ENCODE results near the gene SLC24A3.

The SLC24A3 gene

DNA sequence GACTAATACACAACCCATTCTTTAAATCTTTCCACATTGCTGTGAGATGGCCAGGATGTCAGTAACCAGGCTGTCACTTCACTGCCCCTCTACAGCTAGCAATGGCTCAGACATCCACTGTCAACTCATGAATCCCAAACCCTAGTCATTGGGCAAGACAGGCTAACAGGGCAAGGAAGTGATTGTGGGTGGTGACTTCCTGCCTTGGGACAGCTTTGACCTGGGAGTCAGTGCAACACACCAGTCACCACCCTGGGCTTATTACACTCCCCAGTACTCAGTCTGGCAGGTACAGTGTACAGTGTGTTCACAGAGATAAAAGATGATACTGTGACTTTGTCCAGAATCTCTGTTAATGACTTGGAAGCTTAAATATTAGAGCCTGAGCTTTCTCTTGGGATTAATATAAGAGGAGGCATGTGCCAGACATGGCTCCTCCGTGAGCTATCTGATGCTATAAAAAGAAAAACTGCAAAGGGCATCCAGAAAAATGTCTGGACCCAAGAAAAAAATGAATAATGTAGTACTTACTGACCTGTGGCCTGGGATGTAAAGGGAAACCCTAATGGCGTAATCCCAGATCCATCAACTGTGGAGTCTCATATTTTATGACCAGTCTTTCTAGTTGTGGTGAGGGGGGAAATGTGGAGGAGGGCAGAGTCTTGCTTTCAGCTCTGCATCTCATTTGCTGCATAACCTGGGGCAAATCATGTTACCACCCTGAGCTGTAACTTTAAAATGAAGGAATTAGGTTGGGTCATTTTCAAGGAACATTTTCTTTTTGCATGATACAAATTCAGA is 244.4 kb downstream of the SLC24A3 start:
- no peaks in the 10 kb centered on the region for H3K27me3 ChIP-seq (replicated peaks; ENCODE audit: control insufficient read depth, insufficient read depth, low read length, poor library complexity, severe bottlenecking)

DNA sequence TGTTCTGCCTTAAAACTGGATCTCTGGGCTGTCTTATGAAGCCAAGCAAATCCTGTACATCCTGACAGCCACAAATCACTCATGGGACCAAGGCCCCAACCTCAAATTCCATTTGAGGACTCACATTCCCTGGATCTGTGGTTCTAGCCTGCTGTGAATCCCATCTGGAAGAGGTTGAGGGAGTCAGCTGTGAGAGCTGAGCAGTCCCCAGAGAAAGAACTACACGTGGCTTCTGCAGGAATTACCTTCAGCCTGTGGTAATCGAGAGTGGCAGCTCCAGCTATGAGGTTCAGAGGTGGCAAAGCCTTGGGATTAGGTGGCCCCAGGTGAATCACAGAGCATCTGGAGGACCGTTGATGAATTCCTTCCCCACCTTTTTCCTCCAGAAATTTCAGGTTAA is 245.2 kb downstream of the SLC24A3 start:
- H3K4me3 ChIP-seq (ENCODE audit: insufficient read depth, low read depth, low read length, poor library complexity, severe bottlenecking) = no peak overlapping the region
- H3K36me3 ChIP-seq (ENCODE audit: control insufficient read depth, insufficient read depth, low read length) = no peaks in the 10 kb centered on the region
- no peaks in the 10 kb centered on the region for H3K4me1 ChIP-seq (ENCODE audit: control insufficient read depth, insufficient read depth, low read length, poor library complexity, severe bottlenecking)
- H3K9me3 ChIP-seq (ENCODE audit: control insufficient read depth, low read length) = no peaks in the 10 kb centered on the region
- H3K27ac ChIP-seq (ENCODE audit: insufficient read depth, low read length, poor library complexity, severe bottlenecking) = no peak overlapping the region
- H3K27me3 ChIP-seq (replicated peaks; ENCODE audit: control insufficient read depth, insufficient read depth, low read length, poor library complexity, severe bottlenecking) = no peaks in the 10 kb centered on the region
- DNase-seq = no peak

More for the DNA sequence above, 244.4 kb downstream of the SLC24A3 start:
- no peak for DNase-seq
- no peak overlapping the region for H3K27ac ChIP-seq (ENCODE audit: insufficient read depth, low read length, poor library complexity, severe bottlenecking)
- H3K36me3 ChIP-seq (ENCODE audit: control insufficient read depth, insufficient read depth, low read length) = no peaks in the 10 kb centered on the region
- no peaks in the 10 kb centered on the region for H3K4me1 ChIP-seq (ENCODE audit: control insufficient read depth, insufficient read depth, low read length, poor library complexity, severe bottlenecking)
- no peaks in the 10 kb centered on the region for H3K9me3 ChIP-seq (ENCODE audit: control insufficient read depth, low read length)
- H3K4me3 ChIP-seq (ENCODE audit: insufficient read depth, low read depth, low read length, poor library complexity, severe bottlenecking) = no peak overlapping the region

DNA sequence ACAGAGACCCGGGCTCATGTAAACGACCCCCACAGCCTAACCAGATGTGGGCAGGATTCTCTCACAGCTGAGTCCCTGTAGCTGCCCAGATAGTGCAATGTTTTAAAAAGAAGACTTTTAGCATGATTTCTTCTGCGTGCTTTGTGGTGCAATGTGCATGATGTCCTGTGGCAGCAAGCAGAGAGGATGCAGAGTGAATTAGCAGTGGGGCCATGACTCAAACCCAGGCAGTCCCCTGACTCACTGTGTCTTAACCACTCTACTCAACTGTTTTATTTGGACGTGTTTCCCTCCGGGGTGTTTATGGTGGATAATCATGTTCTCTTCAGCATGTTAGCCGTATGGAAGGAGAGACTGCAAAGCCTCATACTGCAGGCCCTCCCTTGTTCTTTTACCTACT is 247.9 kb downstream of the SLC24A3 start:
- Histone ChIP-seq H3K9me3 (ENCODE audit: control insufficient read depth, low read length) (no peaks in the 10 kb centered on the region), H3K27ac (ENCODE audit: insufficient read depth, low read length, poor library complexity, severe bottlenecking) (no peak overlapping the region), H3K27me3 (replicated peaks; ENCODE audit: control insufficient read depth, insufficient read depth, low read length, poor library complexity, severe bottlenecking) (no peaks in the 10 kb centered on the region), H3K36me3 (ENCODE audit: control insufficient read depth, insufficient read depth, low read length) (no peaks in the 10 kb centered on the region), H3K4me1 (ENCODE audit: control insufficient read depth, insufficient read depth, low read length, poor library complexity, severe bottlenecking) (no peaks in the 10 kb centered on the region), H3K4me3 (ENCODE audit: insufficient read depth, low read depth, low read length, poor library complexity, severe bottlenecking) (no peak overlapping the region)
- no peak for DNase-seq

DNA sequence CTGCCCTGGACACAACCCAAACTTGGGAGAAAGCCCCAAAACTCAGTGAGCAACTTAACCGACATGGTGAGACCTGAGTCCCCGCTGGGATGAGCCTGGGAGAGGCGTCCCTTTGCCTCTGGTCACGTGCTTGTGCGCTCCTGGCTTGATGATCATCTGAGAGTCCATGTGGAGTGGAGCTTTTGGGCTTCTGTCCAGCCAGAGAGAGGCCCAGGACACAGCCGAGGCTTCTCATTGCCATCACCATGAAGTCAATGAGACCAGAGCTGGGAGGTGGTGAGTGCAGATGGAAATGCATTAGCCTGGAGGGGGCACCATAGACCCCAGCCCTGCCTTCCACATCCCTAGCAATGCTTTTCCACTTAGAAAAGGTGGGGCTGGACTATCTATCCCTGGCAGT is 250.0 kb downstream of the SLC24A3 start:
- Histone ChIP-seq H3K27me3 (replicated peaks; ENCODE audit: control insufficient read depth, insufficient read depth, low read length, poor library complexity, severe bottlenecking) (no peaks in the 10 kb centered on the region), H3K4me1 (ENCODE audit: control insufficient read depth, insufficient read depth, low read length, poor library complexity, severe bottlenecking) (no peaks in the 10 kb centered on the region), H3K27ac (ENCODE audit: insufficient read depth, low read length, poor library complexity, severe bottlenecking) (no peak overlapping the region), H3K4me3 (ENCODE audit: insufficient read depth, low read depth, low read length, poor library complexity, severe bottlenecking) (no peak overlapping the region), H3K9me3 (ENCODE audit: control insufficient read depth, low read length) (no peaks in the 10 kb centered on the region), H3K36me3 (ENCODE audit: control insufficient read depth, insufficient read depth, low read length) (no peaks in the 10 kb centered on the region)
- no peak for DNase-seq

DNA sequence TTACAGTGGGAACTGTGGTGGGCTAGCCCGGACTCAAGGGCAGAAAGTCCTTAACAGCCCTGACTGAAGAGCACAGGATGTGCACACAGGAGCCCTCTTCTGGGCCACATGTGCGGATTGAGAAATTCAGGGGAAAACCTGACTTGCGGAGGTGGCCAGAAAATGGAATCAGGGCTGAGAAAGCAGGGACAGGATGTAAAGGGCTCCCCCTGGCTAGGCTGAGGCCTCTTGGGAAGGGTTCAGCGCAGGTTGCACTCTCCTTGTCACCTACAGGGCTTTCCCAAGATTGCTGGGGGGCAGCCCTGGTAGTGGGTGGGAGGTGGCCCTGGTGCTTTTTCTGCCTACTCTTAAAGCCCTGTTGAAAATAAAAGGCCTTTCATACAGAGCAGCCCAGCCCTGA is 251.2 kb downstream of the SLC24A3 start:
- Histone ChIP-seq H3K4me1 (ENCODE audit: control insufficient read depth, insufficient read depth, low read length, poor library complexity, severe bottlenecking) (no peaks in the 10 kb centered on the region), H3K27me3 (replicated peaks; ENCODE audit: control insufficient read depth, insufficient read depth, low read length, poor library complexity, severe bottlenecking) (no peaks in the 10 kb centered on the region), H3K27ac (ENCODE audit: insufficient read depth, low read length, poor library complexity, severe bottlenecking) (no peak overlapping the region), H3K36me3 (ENCODE audit: control insufficient read depth, insufficient read depth, low read length) (no peaks in the 10 kb centered on the region), H3K9me3 (ENCODE audit: control insufficient read depth, low read length) (no peaks in the 10 kb centered on the region), H3K4me3 (ENCODE audit: insufficient read depth, low read depth, low read length, poor library complexity, severe bottlenecking) (no peak overlapping the region)
- DNase-seq = no peak

DNA sequence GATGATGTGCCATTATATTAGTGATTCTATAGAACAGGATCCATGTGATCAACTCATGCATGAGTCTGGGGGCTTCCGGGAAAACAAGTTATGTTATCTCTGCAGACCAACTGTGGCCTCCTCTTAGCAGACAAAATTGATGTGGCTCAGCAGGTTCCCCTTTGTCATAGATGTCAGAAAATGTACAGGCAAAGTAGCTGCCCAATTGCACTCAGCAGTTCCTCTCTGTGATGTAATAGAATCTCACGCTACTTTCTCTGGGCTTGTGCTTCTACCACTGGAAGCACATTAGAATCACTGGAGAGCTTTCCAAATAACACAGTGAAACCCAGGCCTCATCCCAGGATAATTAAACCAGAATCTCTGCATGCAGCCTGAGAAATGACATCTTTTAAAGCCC is 253.1 kb downstream of the SLC24A3 start:
- no peaks in the 10 kb centered on the region for H3K9me3 ChIP-seq (ENCODE audit: control insufficient read depth, low read length)
- DNase-seq = no peak
- no peak overlapping the region for H3K4me3 ChIP-seq (ENCODE audit: insufficient read depth, low read depth, low read length, poor library complexity, severe bottlenecking)
- no peaks in the 10 kb centered on the region for H3K27me3 ChIP-seq (replicated peaks; ENCODE audit: control insufficient read depth, insufficient read depth, low read length, poor library complexity, severe bottlenecking)
- H3K36me3 ChIP-seq (ENCODE audit: control insufficient read depth, insufficient read depth, low read length) = no peaks in the 10 kb centered on the region
- H3K27ac ChIP-seq (ENCODE audit: insufficient read depth, low read length, poor library complexity, severe bottlenecking) = no peak overlapping the region
- H3K4me1 ChIP-seq (ENCODE audit: control insufficient read depth, insufficient read depth, low read length, poor library complexity, severe bottlenecking) = no peaks in the 10 kb centered on the region

DNA sequence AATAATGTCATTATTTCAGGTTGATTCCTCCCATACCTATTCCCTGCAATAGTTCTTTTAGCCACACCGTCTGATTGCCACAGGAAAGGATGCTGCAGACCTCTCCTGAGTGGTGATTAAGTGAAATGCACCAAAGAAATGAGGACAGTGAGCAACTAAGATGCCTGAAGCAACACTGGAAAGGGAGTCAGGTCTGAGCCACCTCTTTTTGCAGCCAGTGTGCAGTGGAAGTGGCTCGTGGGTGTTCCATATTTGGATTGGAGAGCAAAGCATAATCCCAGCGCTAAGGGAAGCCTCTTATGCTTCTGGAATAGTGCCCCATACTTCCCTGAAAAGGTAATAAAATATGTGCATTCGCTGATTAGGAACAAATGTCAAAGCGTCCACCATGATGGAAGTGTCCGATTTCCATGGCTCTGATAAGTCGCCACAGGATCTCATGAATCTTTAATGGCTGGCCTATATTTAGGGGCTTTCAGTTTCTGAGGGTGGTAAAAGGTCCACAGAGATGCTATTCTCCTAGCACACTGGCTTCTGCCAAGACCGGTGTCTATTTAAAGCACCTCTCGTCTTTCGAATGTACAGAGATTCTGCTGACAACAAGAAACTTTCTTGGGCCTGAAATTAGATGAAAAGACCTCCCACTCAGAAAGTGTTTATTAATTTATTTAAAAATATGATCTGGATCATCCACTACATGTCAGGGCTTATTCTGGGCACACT is 253.9 kb downstream of the SLC24A3 start:
- H3K27ac ChIP-seq (ENCODE audit: insufficient read depth, low read length, poor library complexity, severe bottlenecking) = no peak overlapping the region
- no peaks in the 10 kb centered on the region for H3K9me3 ChIP-seq (ENCODE audit: control insufficient read depth, low read length)
- H3K36me3 ChIP-seq (ENCODE audit: control insufficient read depth, insufficient read depth, low read length) = no peaks in the 10 kb centered on the region
- DNase-seq = no peak
- no peaks in the 10 kb centered on the region for H3K27me3 ChIP-seq (replicated peaks; ENCODE audit: control insufficient read depth, insufficient read depth, low read length, poor library complexity, severe bottlenecking)
- H3K4me1 ChIP-seq (ENCODE audit: control insufficient read depth, insufficient read depth, low read length, poor library complexity, severe bottlenecking) = no peaks in the 10 kb centered on the region
- H3K4me3 ChIP-seq (ENCODE audit: insufficient read depth, low read depth, low read length, poor library complexity, severe bottlenecking) = no peak overlapping the region

DNA sequence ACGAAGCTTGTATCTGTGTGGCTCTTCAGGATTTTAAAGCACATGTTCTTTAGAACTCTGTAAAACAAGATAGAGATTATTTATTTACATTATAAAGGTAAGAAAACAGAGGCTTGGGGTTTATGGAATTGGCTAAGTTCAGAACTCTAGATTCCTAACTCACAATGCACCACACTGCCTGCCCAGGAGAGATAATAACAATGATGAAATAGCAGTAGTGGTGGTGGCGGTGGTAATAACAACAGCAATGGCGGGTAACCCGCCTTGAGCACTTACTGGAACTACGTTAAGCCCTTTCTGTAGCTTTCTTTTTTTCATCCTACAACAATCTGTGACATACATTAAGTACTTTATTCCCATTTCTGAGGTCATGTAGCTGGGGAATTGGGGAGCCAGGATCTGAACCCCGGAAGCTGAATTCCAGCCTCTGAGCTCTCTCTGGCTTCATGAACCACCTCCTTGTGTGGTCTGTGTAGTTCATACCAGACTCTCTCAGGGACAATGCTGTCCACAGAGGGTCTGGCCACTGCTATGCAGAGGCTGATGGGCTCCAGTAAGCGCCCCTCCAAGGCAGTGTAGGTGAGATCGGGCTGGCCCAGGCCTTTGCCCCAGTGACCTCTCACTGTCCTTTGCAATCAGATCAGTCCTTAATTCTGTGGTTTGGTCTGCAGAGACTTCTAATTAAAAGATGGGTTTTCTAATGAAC is 260.9 kb downstream of the SLC24A3 start:
- Histone ChIP-seq H3K9me3 (ENCODE audit: control insufficient read depth, low read length) (no peaks in the 10 kb centered on the region), H3K27ac (ENCODE audit: insufficient read depth, low read length, poor library complexity, severe bottlenecking) (no peak overlapping the region), H3K4me1 (ENCODE audit: control insufficient read depth, insufficient read depth, low read length, poor library complexity, severe bottlenecking) (no peaks in the 10 kb centered on the region), H3K36me3 (ENCODE audit: control insufficient read depth, insufficient read depth, low read length) (no peaks in the 10 kb centered on the region), H3K4me3 (ENCODE audit: insufficient read depth, low read depth, low read length, poor library complexity, severe bottlenecking) (no peak overlapping the region), H3K27me3 (replicated peaks; ENCODE audit: control insufficient read depth, insufficient read depth, low read length, poor library complexity, severe bottlenecking) (no peaks in the 10 kb centered on the region)
- no peak for DNase-seq

DNA sequence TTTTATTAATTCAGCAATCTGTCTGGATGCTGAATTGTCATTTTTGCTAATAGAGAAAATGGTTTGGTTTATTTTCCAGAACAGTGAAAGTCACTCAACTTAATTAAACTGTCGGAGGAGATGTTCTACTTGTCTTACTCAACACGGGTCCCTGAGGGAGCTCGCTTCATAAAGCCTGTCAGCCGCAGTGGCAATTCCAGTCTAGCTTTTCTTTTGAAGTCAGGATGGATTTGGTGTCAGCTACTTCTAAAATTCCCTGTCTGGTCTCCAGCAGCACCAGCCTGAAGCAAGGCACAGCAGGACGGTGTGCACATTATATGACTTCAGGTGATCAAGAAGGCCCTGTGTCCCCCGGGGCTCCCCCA is 261.5 kb downstream of the SLC24A3 start:
- Histone ChIP-seq H3K4me1 (ENCODE audit: control insufficient read depth, insufficient read depth, low read length, poor library complexity, severe bottlenecking) (no peaks in the 10 kb centered on the region), H3K4me3 (ENCODE audit: insufficient read depth, low read depth, low read length, poor library complexity, severe bottlenecking) (no peak overlapping the region), H3K9me3 (ENCODE audit: control insufficient read depth, low read length) (no peaks in the 10 kb centered on the region), H3K36me3 (ENCODE audit: control insufficient read depth, insufficient read depth, low read length) (no peaks in the 10 kb centered on the region), H3K27me3 (replicated peaks; ENCODE audit: control insufficient read depth, insufficient read depth, low read length, poor library complexity, severe bottlenecking) (no peaks in the 10 kb centered on the region), H3K27ac (ENCODE audit: insufficient read depth, low read length, poor library complexity, severe bottlenecking) (no peak overlapping the region)
- no peak for DNase-seq

DNA sequence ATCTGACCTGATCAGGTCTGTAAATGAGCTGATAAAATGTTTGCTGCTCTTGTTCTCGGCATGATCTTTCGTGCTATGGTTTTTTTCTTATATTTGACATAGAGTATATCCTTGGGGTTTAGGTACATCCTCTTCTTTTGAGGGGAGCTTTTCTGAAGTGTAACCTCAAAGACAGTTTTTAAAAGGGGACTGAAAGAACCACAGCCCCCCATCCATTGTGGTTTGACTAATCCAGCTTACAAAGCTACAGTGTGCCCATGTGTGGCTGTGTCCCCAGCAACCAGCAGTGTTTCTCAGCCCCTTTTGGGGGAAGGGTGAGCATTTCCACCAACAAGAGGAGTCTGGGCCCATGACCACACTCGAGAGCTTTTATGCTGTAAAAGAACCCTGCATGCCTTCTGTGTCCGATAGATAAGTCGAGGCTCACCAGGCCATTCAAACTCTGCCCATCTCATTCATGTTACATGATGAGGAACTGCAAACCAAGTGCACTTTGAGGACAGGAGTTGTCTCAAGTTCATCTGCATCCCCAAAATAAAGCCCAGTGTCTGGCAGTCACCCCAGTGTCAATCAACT is 266.0 kb downstream of the SLC24A3 start:
- no peaks in the 10 kb centered on the region for H3K27me3 ChIP-seq (replicated peaks; ENCODE audit: control insufficient read depth, insufficient read depth, low read length, poor library complexity, severe bottlenecking)
- no peak overlapping the region for H3K4me3 ChIP-seq (ENCODE audit: insufficient read depth, low read depth, low read length, poor library complexity, severe bottlenecking)
- no peaks in the 10 kb centered on the region for H3K36me3 ChIP-seq (ENCODE audit: control insufficient read depth, insufficient read depth, low read length)
- H3K9me3 ChIP-seq (ENCODE audit: control insufficient read depth, low read length) = no peaks in the 10 kb centered on the region
- no peaks in the 10 kb centered on the region for H3K4me1 ChIP-seq (ENCODE audit: control insufficient read depth, insufficient read depth, low read length, poor library complexity, severe bottlenecking)
- no peak overlapping the region for H3K27ac ChIP-seq (ENCODE audit: insufficient read depth, low read length, poor library complexity, severe bottlenecking)
- no peak for DNase-seq
